ENCODE results near the gene RTP2. TPM values are rescaled to one million over a fixed set of nuclear protein-coding genes. Genes with fewer than 3 reads are reported as not detected.
"Not testable (repeated sequence)": the region's sequence is repeated elsewhere in the genome, so short reads cannot be mapped to it uniquely, and the experiment has no call there.

The RTP2 gene
- total RNA-seq, 1 donor from 2014 or later: not detected

- no peak for DNase-seq (ENCODE audit: low read depth, low spot score)
These were observed 15.2 kb upstream of the RTP2 start for GRCh38 chr3:187717572-187717971.

DNA sequence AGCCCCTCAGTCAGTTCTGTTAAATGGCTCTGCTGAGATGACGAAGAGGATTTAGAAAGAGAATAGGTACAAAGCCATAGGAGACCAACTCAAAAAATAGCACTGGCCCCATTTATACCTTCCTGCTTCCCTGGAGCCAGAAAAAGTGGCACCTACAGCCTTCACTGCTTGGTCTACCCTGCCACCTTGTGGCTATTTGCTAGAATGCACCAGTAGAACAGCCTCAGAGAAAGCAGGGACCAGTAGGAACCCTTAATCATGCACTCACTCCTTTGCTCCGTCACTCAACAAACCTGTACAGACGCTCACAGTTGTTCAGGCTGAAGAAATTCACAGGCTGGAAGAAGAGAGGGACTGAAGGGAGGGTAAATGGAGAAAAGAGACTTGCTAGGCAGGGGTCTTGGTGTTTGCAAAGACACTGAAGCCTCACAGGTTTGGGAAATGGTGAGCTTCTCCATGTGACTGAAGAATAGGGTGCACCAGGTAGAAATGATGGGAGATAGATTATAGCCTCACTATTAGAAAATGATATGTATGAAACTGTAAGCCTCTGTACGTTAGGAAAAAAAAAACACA, 12.1 kb upstream of the RTP2 start:
- no peak for DNase-seq (ENCODE audit: low read depth, low spot score)

GRCh38 chr3:187713504-187713903, 11.1 kb upstream of the RTP2 start:
- DNase-seq (ENCODE audit: low read depth, low spot score): no peak

- no peak for DNase-seq (ENCODE audit: low read depth, low spot score)
These were observed 6.8 kb upstream of the RTP2 start for GRCh38 chr3:187709155-187709554.

DNA sequence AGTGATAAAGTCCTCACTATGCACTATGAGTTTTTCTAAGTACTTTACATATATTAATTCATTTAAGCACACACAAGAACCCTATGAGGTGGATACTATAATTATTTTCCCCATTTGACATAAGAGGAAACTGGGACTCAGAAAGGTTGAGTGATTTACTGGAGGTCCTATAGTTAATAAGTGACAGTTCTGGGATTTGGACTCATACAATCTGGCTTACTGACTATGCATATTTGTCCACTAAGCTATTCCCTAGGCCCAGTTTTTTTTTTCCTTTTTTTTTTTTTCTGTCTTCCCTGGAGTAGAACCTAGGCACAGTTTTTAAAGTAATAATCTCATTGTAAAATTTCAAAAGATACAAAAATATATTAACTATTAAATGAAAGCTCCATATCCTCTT, 6.3 kb upstream of the RTP2 start:
- DNase-seq (ENCODE audit: low read depth, low spot score): no peak

- no peak for DNase-seq (ENCODE audit: low read depth, low spot score)
These were observed 4.6 kb upstream of the RTP2 start for GRCh38 chr3:187706971-187707370.

DNA sequence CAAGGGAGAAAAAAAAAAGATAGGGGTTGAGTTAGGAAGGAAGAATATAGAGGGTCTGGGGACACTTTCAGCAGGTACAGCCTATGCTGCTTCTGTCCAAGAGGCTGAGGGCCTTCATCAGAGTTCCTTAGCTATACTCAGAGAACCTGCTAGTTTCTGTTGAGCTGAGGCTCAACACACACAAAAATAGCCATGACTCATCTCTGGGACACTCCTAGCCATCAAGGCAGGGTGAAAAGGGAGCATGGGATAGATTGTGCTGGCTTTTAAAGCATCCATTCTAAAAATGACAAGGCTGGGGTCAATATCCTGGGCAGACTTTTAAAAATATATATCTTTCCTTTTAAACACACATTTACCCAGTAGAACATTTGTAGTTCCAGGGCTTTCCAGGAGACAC, 2.8 kb upstream of the RTP2 start:
- DNase-seq (ENCODE audit: low read depth, low spot score): no peak

- no peak for DNase-seq (ENCODE audit: low read depth, low spot score)
These were observed 2.1 kb downstream of the RTP2 start for GRCh38 chr3:187700249-187700648.

- no peak for DNase-seq (ENCODE audit: low read depth, low spot score)
These were observed 3.6 kb downstream of the RTP2 start for GRCh38 chr3:187698499-187699399.

DNA sequence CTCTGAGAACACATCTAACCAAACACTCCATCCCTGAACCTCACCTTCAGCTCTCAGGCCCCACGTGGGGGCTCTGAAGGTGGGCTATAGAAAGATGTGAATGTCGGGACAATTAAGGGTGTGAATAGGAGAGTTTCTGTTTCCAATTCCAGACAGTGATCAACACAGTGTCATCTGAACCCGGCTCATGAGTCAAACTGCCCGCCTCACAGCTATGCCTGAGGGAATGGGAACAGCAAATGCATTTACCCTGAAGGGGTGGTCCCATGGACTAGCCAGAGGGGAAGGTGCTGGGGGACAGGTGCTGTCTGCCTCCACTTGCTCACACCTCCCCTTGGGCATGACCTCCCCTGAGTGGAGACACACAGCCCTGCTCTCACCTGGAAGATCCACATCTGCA, 6.3 kb downstream of the RTP2 start:
- no peak for DNase-seq (ENCODE audit: low read depth, low spot score)

GRCh38 chr3:187695449-187695848, 6.9 kb downstream of the RTP2 start:
- DNase-seq (ENCODE audit: low read depth, low spot score): no peak

- DNase-seq (ENCODE audit: low read depth, low spot score): no peak
These were observed 7.6 kb downstream of the RTP2 start for GRCh38 chr3:187694801-187695200.

- DNase-seq (ENCODE audit: low read depth, low spot score): no peak
These were observed 8.9 kb downstream of the RTP2 start for GRCh38 chr3:187693431-187693830.

DNA sequence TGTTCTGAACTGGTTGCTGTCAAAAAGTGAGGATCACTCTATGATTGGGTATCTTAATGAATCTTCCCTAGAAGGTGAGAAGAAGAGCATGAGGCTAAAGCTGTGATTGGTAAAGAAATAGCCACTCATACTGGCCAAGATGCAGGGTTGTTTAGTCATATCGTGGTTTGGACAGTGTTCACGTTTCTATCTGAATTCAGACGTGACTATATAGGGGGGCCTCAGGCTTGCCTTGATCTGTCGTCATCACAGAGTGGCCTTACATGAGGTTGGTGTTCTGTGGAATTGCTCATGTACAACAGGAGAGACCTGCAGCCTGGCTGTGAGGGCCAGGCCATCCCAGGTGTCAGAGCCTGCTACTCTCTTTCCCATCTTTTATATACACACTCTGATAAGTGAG, 12.4 kb downstream of the RTP2 start:
- DNase-seq (ENCODE audit: low read depth, low spot score): no peak

GRCh38 chr3:187686621-187687273, 15.6 kb downstream of the RTP2 start:
- DNase-seq (ENCODE audit: low read depth, low spot score): no peak

DNA sequence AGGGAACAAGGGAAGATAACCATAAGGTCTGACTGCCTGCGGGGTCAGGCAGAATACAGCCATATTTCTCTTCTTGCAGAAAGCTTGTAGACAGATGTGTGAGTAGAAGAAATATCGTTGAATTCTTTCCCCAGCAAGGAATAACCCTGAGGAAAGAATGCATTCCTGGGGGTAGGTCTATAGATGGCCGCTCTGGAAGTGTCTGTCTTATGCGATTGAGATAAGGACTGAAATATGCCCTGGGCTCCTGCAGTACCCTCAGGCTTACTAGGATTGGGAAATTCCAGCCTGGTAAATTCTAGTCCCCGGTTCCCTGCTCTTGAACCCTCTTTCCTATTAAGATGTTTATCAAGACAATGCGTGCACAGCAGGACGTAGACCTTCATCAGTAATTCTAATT, 16.4 kb downstream of the RTP2 start:
- no peak for DNase-seq (ENCODE audit: low read depth, low spot score)

GRCh38 chr3:187684880-187685279, 17.5 kb downstream of the RTP2 start:
- no peak for DNase-seq (ENCODE audit: low read depth, low spot score)

- no peak for DNase-seq (ENCODE audit: low read depth, low spot score)
These were observed 17.9 kb downstream of the RTP2 start for GRCh38 chr3:187684444-187684843.

- not testable (repeated sequence) for DNase-seq (ENCODE audit: low read depth, low spot score)
These were observed 20.6 kb downstream of the RTP2 start for GRCh38 chr3:187681756-187682155.

GRCh38 chr3:187679638-187680396, 22.5 kb downstream of the RTP2 start:
- DNase-seq (ENCODE audit: low read depth, low spot score): peak; percentile 36

DNA sequence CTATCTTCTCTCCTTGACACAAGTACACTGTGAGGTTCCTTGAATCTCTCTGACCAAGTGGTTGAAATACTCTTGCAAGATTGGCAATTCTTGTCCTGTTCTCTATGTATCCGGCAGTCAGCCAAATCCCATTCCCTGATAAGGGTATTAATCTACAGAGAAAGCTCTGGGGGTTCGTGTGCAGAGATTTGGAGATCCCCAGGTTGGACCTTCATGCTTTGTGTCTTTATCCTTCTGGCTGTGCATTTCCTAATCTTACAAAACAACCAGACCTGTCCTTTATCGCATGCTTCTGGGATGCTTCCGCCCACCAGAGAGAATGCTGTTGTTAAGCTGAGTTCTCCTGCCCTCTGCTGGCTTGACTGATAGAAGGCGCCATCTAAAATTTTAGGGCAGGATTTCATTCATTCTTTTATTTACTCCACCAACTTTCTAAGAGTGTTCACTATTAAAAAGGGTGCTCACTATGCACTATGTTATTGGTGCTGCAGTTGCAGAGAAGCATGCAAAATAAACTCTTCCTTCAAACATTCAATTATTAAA, 23.6 kb downstream of the RTP2 start:
- DNase-seq (ENCODE audit: low read depth, low spot score): peak; percentile 7
